ENCODE data around the gene TCF4.

TCF4 gene

GRCh38 chr18:55497825-55498403 is 90.1 kb downstream of the TCF4 start:
- Histone ChIP-seq H3K36me3 (ENCODE audit: control insufficient read depth in 2 of 2, insufficient read depth in 1 of 2, low read length in 2 of 2) (no peaks in the 10 kb centered on the region), H3K4me1 (ENCODE audit: control insufficient read depth, insufficient read depth, low read length) (peaks cover 45% of the 10 kb centered on the region), H3K27ac (ENCODE audit: extremely low read depth, low read depth, low read length) (peak overlapping the region; percentile 16; the same call in 1 of the 2 replicates), H3K4me3 (ENCODE audit: low read depth, low read length) (no peak overlapping the region), H3K9me3 (ENCODE audit: control insufficient read depth, insufficient read depth, low read depth, low read length) (no peaks in the 10 kb centered on the region)
- ChIA-PET CTCF (interaction anchor here (0.6 kb wide), 1 partner anchor 9 kb away, joined by 3 read pairs; no protein-coding TSS in a partner anchor), POLR2A (no interaction called here)
- TF ChIP-seq ZNF449 (tag by site-specific recombination; IDR thresholded peaks at IDR 0.05): no peak
- 0 out of 2 replicates have a peak, but pooled peaks have one; percentile 25 for TF ChIP-seq PRDM4 (tag by site-specific recombination; IDR thresholded peaks at IDR 0.05)
- no peak for TF ChIP-seq GFI1B (tag by site-specific recombination; IDR thresholded peaks at IDR 0.05)
- TF ChIP-seq ZIC2 (tag by site-specific recombination; IDR thresholded peaks at IDR 0.05): peak; percentile 45
- no peak for TF ChIP-seq ZSCAN30 (tag by site-specific recombination; IDR thresholded peaks at IDR 0.05)
- peak; percentile 67 for TF ChIP-seq FEZF1 (tag by site-specific recombination; IDR thresholded peaks at IDR 0.05)
- TF ChIP-seq OSR2 (tag by site-specific recombination; IDR thresholded peaks at IDR 0.05): peak; percentile 50; the same call in 1 of the 2 replicates
- no peak for TF ChIP-seq OVOL3 (tag by site-specific recombination; IDR thresholded peaks at IDR 0.05)
- TF ChIP-seq GLIS1 (tag by site-specific recombination; IDR thresholded peaks at IDR 0.05): peak; percentile 75
- TF ChIP-seq ZNF423 (tag by site-specific recombination; IDR thresholded peaks at IDR 0.05): 0 out of 2 replicates have a peak, but pooled peaks have one; percentile 21
- TF ChIP-seq IKZF3 (tag by site-specific recombination; IDR thresholded peaks at IDR 0.05): peak; percentile 37; the same call in 1 of the 2 replicates
- TF ChIP-seq ZNF843 (tag by site-specific recombination; IDR thresholded peaks at IDR 0.05): peak; percentile 68; the same call in 1 of the 2 replicates
- TF ChIP-seq ZXDB (tag by site-specific recombination; IDR thresholded peaks at IDR 0.05): peak; percentile 44
- 0 out of 2 replicates have a peak, but pooled peaks have one; percentile 29 for TF ChIP-seq PRDM6 (tag by site-specific recombination; IDR thresholded peaks at IDR 0.05)

- Histone ChIP-seq H3K27ac (ENCODE audit: extremely low read depth, low read depth, low read length) (no peak overlapping the region), H3K4me1 (ENCODE audit: control insufficient read depth, insufficient read depth, low read length) (peaks cover 42% of the 10 kb centered on the region), H3K36me3 (ENCODE audit: control insufficient read depth in 2 of 2, insufficient read depth in 1 of 2, low read length in 2 of 2) (no peaks in the 10 kb centered on the region), H3K9me3 (ENCODE audit: control insufficient read depth, insufficient read depth, low read depth, low read length) (no peaks in the 10 kb centered on the region), H3K4me3 (ENCODE audit: low read depth, low read length) (no peak overlapping the region)
- ChIA-PET POLR2A (no interaction called here), CTCF (no interaction called here)
- TF ChIP-seq SCRT1 (tag by site-specific recombination; IDR thresholded peaks at IDR 0.05; ENCODE audit: borderline replicate concordance): peak; percentile 40; the same call in 1 of the 2 replicates
- no peak for TF ChIP-seq ZFP3 (tag by site-specific recombination; IDR thresholded peaks at IDR 0.05; ENCODE audit: low read depth)
- no peak for TF ChIP-seq ZIC2 (tag by site-specific recombination; IDR thresholded peaks at IDR 0.05)
- peak; percentile 55 for TF ChIP-seq SCRT2 (tag by site-specific recombination; IDR thresholded peaks at IDR 0.05)
- TF ChIP-seq ZNF10 (tag by site-specific recombination; IDR thresholded peaks at IDR 0.05): no peak
- TF ChIP-seq ZNF707 (tag by site-specific recombination; IDR thresholded peaks at IDR 0.05): no peak
Measured at GRCh38 chr18:55494899-55495298, 93.1 kb downstream of the TCF4 start.
